NCI-H1436 treated with DMSO at 0.1 percent for 48 hours (cell line): ENCODE measurements around the gene CDK6.
"Not testable (repeated sequence)": the region's sequence is repeated elsewhere in the genome, so short reads cannot be mapped to it uniquely, and the experiment has no call there.

Experiments used
- DNase-seq: peaks from one replicate; lab custom pipeline; 2025; lab: John Stamatoyannopoulos, UW

CDK6 gene

GRCh38 chr7:92761391-92762097 lies 74.8 kb downstream of the CDK6 start:
- DNase-seq = no peak

GRCh38 chr7:92758796-92759431 lies 77.5 kb downstream of the CDK6 start:
- DNase-seq = no peak

GRCh38 chr7:92757311-92757910 lies 79.0 kb downstream of the CDK6 start:
- not testable (repeated sequence) for DNase-seq

- DNase-seq = no peak
These were observed 80.7 kb downstream of the CDK6 start for GRCh38 chr7:92755680-92756079.

GRCh38 chr7:92754919-92755581 lies 81.3 kb downstream of the CDK6 start:
- peak; percentile 43 for DNase-seq

- DNase-seq = no peak
These were observed 82.8 kb downstream of the CDK6 start for GRCh38 chr7:92753614-92754013.

- no peak for DNase-seq
These were observed 84.2 kb downstream of the CDK6 start for GRCh38 chr7:92751902-92752901.

GRCh38 chr7:92750946-92751345 lies 85.4 kb downstream of the CDK6 start:
- DNase-seq = no peak

- DNase-seq = no peak
These were observed 85.9 kb downstream of the CDK6 start for GRCh38 chr7:92750447-92750839.

- DNase-seq = no peak
These were observed 86.4 kb downstream of the CDK6 start for GRCh38 chr7:92749832-92750446.

GRCh38 chr7:92749327-92749755 lies 87.0 kb downstream of the CDK6 start:
- no peak for DNase-seq

- no peak for DNase-seq
These were observed 87.9 kb downstream of the CDK6 start for GRCh38 chr7:92748495-92748894.

GRCh38 chr7:92747041-92747835 lies 89.1 kb downstream of the CDK6 start:
- DNase-seq = no peak

- DNase-seq = no peak
These were observed 91.1 kb downstream of the CDK6 start for GRCh38 chr7:92745241-92745640.

- not testable (repeated sequence) for DNase-seq
These were observed 92.2 kb downstream of the CDK6 start for GRCh38 chr7:92744180-92744579.

- no peak for DNase-seq
These were observed 94.2 kb downstream of the CDK6 start for GRCh38 chr7:92742186-92742585.

GRCh38 chr7:92740700-92741126 lies 95.7 kb downstream of the CDK6 start:
- no peak for DNase-seq

- no peak for DNase-seq
These were observed 96.2 kb downstream of the CDK6 start for GRCh38 chr7:92740134-92740533.

GRCh38 chr7:92739091-92739490 lies 97.3 kb downstream of the CDK6 start:
- DNase-seq = no peak

- no peak for DNase-seq
These were observed 98.7 kb downstream of the CDK6 start for GRCh38 chr7:92737706-92738105.
